GM12892 (cell line): ENCODE results near the gene CCDC80.

ENCODE experiments used
- POLR2A ChIP-seq: IDR thresholded peaks from 2 replicates; pipeline ENCODE4 v1.6.1; 2011; ENCODE audit warnings: low read depth, low read length, control low read depth
- POLR2AphosphoS5 ChIP-seq: IDR thresholded peaks from 2 replicates; pipeline ENCODE4 v1.6.1; 2011; ENCODE audit warnings: low read depth, low read length, control low read depth
- TAF1 ChIP-seq: IDR thresholded peaks from 2 replicates; pipeline ENCODE4 v1.6.1; 2011; ENCODE audit warnings: low read depth, mild to moderate bottlenecking, control low read depth, low read length, borderline replicate concordance

- no peak for TF ChIP-seq POLR2A
- TF ChIP-seq POLR2AphosphoS5, result no peak
- TF ChIP-seq TAF1, result no peak
Measured at GRCh38 chr3:112582244-112582874, 58.6 kb downstream of the CCDC80 start.
